K562 (cell line): ENCODE measurements around the gene CACNA1A. TPM values are rescaled to one million over a fixed set of nuclear protein-coding genes. Genes with fewer than 3 reads are reported as not detected.

Source experiments
- ATAC-seq: fragments of 200-7000 bp; cut with Tn5 transposase; 3 replicates; pipeline ENCODE4 v1.9.1; 2020; ENCODE audit warnings: moderate library complexity
- BruUV-seq: library from RNA; stranded (reverse); fragments of 400-500 nt; replicated peaks from 2 replicates; lab custom pipeline; 2021; lab: Mats Ljungman, UMichigan
- CTCF ChIA-PET: fragments of 300-600 bp; formaldehyde crosslinking; extraction: SDS; loops from one replicate; lab custom pipeline; 2021; ENCODE audit warnings: low intra/inter-chr PET ratio; lab: Yijun Ruan, JAX
- POLR2A ChIA-PET: fragments of 300-600, 350-650 bp; sonication (Branson Sonifier 250); formaldehyde crosslinking; extraction: SDS; loops from one replicate; lab custom pipeline; 2021; ENCODE audit warnings: antibody characterized with exemption, inconsistent platforms; lab: Yijun Ruan, JAX
- DNase-seq, 4 experiments: peaks; one replicate each; pipeline versions ENCODE4 v3.0.0 to v3.0.0-alpha.2; 2011 to 2018; ENCODE audit warnings: low spot score in 3 of 4, mixed read lengths in 3 of 4; ENCODE audit errors: extremely low read depth in 1 of 4
- FAIRE-seq: peaks from 2 replicates; lab custom pipeline; 2011; peaks lifted over from hg19 to GRCh38; lab: Jason Lieb, UNC
- H2AFZ ChIP-seq: 2 replicates; pipeline ENCODE4 v1.6.0; 2011; ENCODE audit warnings: low read depth, low read length, control low read depth, inconsistent platforms
- H3K27ac ChIP-seq: fragments of 200-600 bp; 3 replicates; pipeline ENCODE4 v1.8.0; 2011; ENCODE audit warnings: low read depth, mild to moderate bottlenecking, control low read depth, inconsistent platforms, low read length, moderate library complexity, mixed read lengths; ENCODE audit errors: extremely low read depth
- H3K27me3 ChIP-seq, 2 experiments: fragments of 300-600 bp in 1 of 2; 2 replicates in 1 of 2; 3 replicates in 1 of 2; pipeline versions ENCODE4 v1.6.0 to v1.8.0; 2011; ENCODE audit warnings: inconsistent platforms in 2 of 2, low read length in 2 of 2, mild to moderate bottlenecking in 1 of 2, mixed read lengths in 1 of 2, moderate library complexity in 1 of 2; ENCODE audit not compliant: control insufficient read depth in 2 of 2, insufficient read depth in 2 of 2
- H3K36me3 ChIP-seq: fragments of 300-600 bp; 3 replicates; pipeline ENCODE4 v1.8.0; 2011; ENCODE audit warnings: mild to moderate bottlenecking, low read length, inconsistent platforms; ENCODE audit not compliant: control insufficient read depth, insufficient read depth
- H3K4me1 ChIP-seq, 2 experiments: fragments of 200-600 bp in 1 of 2; replicated peaks in 1 of 2; 2 replicates in 1 of 2; 3 replicates in 1 of 2; pipeline versions ENCODE4 v1.5.1 to v1.8.0; 2011; ENCODE audit warnings: inconsistent platforms in 2 of 2, low read length in 2 of 2, mild to moderate bottlenecking in 1 of 2, mixed read lengths in 1 of 2, moderate library complexity in 1 of 2; ENCODE audit not compliant: control insufficient read depth in 2 of 2, insufficient read depth in 2 of 2
- H3K4me2 ChIP-seq: 2 replicates; pipeline ENCODE4 v1.6.1; 2011; ENCODE audit warnings: low read length, control low read depth, inconsistent platforms, mixed read lengths; ENCODE audit not compliant: insufficient read depth
- H3K4me3 ChIP-seq: fragments of 200-600 bp; sonication (generic), shearing (Covaris generic); 2 replicates; pipeline ENCODE4 v1.5.1; 2016; ENCODE audit warnings: control low read depth, inconsistent platforms
- H3K79me2 ChIP-seq: fragments of 200-600 bp; 3 replicates; pipeline ENCODE4 v1.8.0; 2011; ENCODE audit warnings: low read length, inconsistent platforms; ENCODE audit not compliant: control insufficient read depth, insufficient read depth
- H3K9ac ChIP-seq, 2 experiments: 2 replicates each; pipeline versions ENCODE4 v1.6.0 to v1.6.1; 2011; ENCODE audit warnings: low read depth in 2 of 2, low read length in 2 of 2, control low read depth in 1 of 2, inconsistent platforms in 1 of 2, mild to moderate bottlenecking in 1 of 2, mixed read lengths in 1 of 2; ENCODE audit not compliant: insufficient read depth in 1 of 2
- H3K9me1 ChIP-seq: one replicate; pipeline ENCODE4 v1.6.0; 2011; ENCODE audit warnings: inconsistent platforms, mild to moderate bottlenecking, low read length, moderate library complexity; ENCODE audit not compliant: control insufficient read depth, insufficient read depth
- H3K9me3 ChIP-seq: replicated peaks from 2 replicates; pipeline ENCODE4 v1.5.1; 2011; ENCODE audit warnings: low read depth, low read length, inconsistent platforms; ENCODE audit not compliant: control insufficient read depth, insufficient read depth
- H4K20me1 ChIP-seq: replicated peaks from 2 replicates; pipeline ENCODE4 v1.6.1; 2011; ENCODE audit warnings: low read length, inconsistent platforms, mixed read lengths; ENCODE audit not compliant: control insufficient read depth, insufficient read depth
- CBFA2T2 ChIP-seq: fragments of 450-650 bp; conservative IDR thresholded peaks from 2 replicates; pipeline ENCODE4 v1.6.1; 2017; ENCODE audit warnings: mild to moderate bottlenecking
- CBX8 ChIP-seq: fragments of 200-600 bp; sonication (generic); IDR thresholded peaks from 2 replicates; pipeline ENCODE4 v1.6.1; 2012; ENCODE audit warnings: borderline replicate concordance, mixed run types, low read depth, mild to moderate bottlenecking, moderate library complexity, mixed read lengths, low read length, control low read depth, inconsistent platforms; ENCODE audit not compliant: poor library complexity, severe bottlenecking; ENCODE audit errors: extremely low read depth
- FOS ChIP-seq: IDR thresholded peaks from 3 replicates; pipeline ENCODE4 v1.6.1; 2011; ENCODE audit not compliant: insufficient read length; ENCODE audit errors: extremely low read depth
- FOXJ2 ChIP-seq: fragments of 200-800 bp; sonication (Bioruptor generic); IDR thresholded peaks from 2 replicates; pipeline ENCODE4 v1.6.1; 2016; ENCODE audit warnings: missing genetic modification characterization, missing compliant biosample characterization
- FOXJ3 ChIP-seq: sonication (generic); formaldehyde crosslinking; IDR thresholded peaks from 2 replicates; pipeline ENCODE4 v1.4.0; 2020; ENCODE audit warnings: mild to moderate bottlenecking, missing genetic modification reagents
- FUS ChIP-seq: fragments of 200-400 bp; formaldehyde crosslinking; optimal IDR thresholded peaks from 2 replicates; pipeline ENCODE3; 2017; ENCODE audit warnings: low read depth, low read length
- HDAC3 ChIP-seq: fragments of 450-650 bp; IDR thresholded peaks from 2 replicates; pipeline ENCODE4 v1.6.1; 2018; ENCODE audit warnings: borderline replicate concordance, mild to moderate bottlenecking, moderate library complexity; ENCODE audit not compliant: partially characterized antibody
- HMBOX1 ChIP-seq: sonication (generic); IDR thresholded peaks from 2 replicates; pipeline ENCODE4 v1.6.1; 2016
- HNRNPLL ChIP-seq: fragments of 200-400 bp; formaldehyde crosslinking; IDR thresholded peaks from 2 replicates; pipeline ENCODE4 v1.6.1; 2017; ENCODE audit warnings: low read length, low read depth, mild to moderate bottlenecking; ENCODE audit not compliant: poor library complexity, severe bottlenecking
- IRF2 ChIP-seq: sonication (generic); formaldehyde crosslinking; IDR thresholded peaks from 2 replicates; pipeline ENCODE4 v1.8.1; 2022; ENCODE audit warnings: mild to moderate bottlenecking, missing genetic modification reagents
- KHSRP ChIP-seq: fragments of 450-650 bp; IDR thresholded peaks from 2 replicates; pipeline ENCODE4 v1.6.1; 2017
- L3MBTL2 ChIP-seq: fragments of 450-650 bp; IDR thresholded peaks from 2 replicates; pipeline ENCODE4 v1.6.1; 2016; ENCODE audit warnings: mild to moderate bottlenecking, moderate library complexity
- NR2C2 ChIP-seq, 2 experiments: fragments of 200-800 bp in 1 of 2; sonication (Bioruptor generic) in 1 of 2; sonication (generic) in 1 of 2; formaldehyde crosslinking in 1 of 2; IDR thresholded peaks; 2 replicates each; pipeline versions ENCODE4 v1.6.1 to v1.8.0; 2016 to 2022; ENCODE audit warnings: mild to moderate bottlenecking in 1 of 2, missing compliant biosample characterization in 1 of 2, missing genetic modification characterization in 1 of 2, missing genetic modification reagents in 1 of 2
- PHF21A ChIP-seq: fragments of 450-650 bp; IDR thresholded peaks from 2 replicates; pipeline ENCODE4 v1.6.1; 2017; ENCODE audit warnings: low read depth, borderline replicate concordance
- TAF7 ChIP-seq: fragments of 450-650 bp; IDR thresholded peaks from 2 replicates; pipeline ENCODE4 v1.6.1; 2016; ENCODE audit warnings: missing genetic modification characterization, missing compliant biosample characterization
- ZBTB43 ChIP-seq: sonication (generic); formaldehyde crosslinking; IDR thresholded peaks from 2 replicates; pipeline ENCODE4 v1.8.0; 2023; ENCODE audit warnings: mild to moderate bottlenecking, missing genetic modification reagents
- ZNF354B ChIP-seq: fragments of 250-450 bp; sonication (Bioruptor Pico); IDR thresholded peaks from 2 replicates; pipeline ENCODE4 v1.4.0; 2020
- ZNF57 ChIP-seq: fragments of 450-650 bp; formaldehyde crosslinking; IDR thresholded peaks from 2 replicates; pipeline ENCODE4 v1.4.0; 2020; ENCODE audit warnings: mild to moderate bottlenecking, moderate library complexity
- WGBS: fragments of 100-300 bp; shearing (Covaris generic); methylation state at CpG from one replicate; pipeline ENCODE4 v1.1.6; 2016; ENCODE audit warnings: low coverage, mixed read lengths; ENCODE audit not compliant: insufficient coverage; ENCODE audit errors: missing lambda C conversion rate; 5-methylcytosine and 5-hydroxymethylcytosine counted together
- in situ Hi-C: fragments of 300-500 bp; cut with MboI; formaldehyde crosslinking; loops from 4 replicates; pipeline ENCODE4 v1.15.0; 2018; ENCODE audit warnings: inconsistent platforms, mixed read lengths
- intact Hi-C: fragments of 100-400 bp; cut with micrococcal nuclease; formaldehyde crosslinking; loops from 2 replicates; pipeline ENCODE4 v1.14.2; 2022
- polyA plus RNA-seq, 8 experiments: library from polyadenylated mRNA; depleted of rRNA in 4 of 8; stranded (reverse) in 5 of 8; unstranded in 3 of 8; fragments of >200 nt; fragmentation: Nextera tagmentation in 2 of 8; fragmentation: Illumina TruSeq in 1 of 8; extraction: Ambion mirVana in 2 of 8; extraction: Trizol in 1 of 8; gene quantifications; 2 replicates each; pipeline versions ENCODE4 v1.2.1 to v1.2.3, GENCODE V29; 2011 to 2014; ENCODE audit warnings: inconsistent platforms in 1 of 8, missing spikeins in 1 of 8
- total RNA-seq, 7 experiments: library from RNA; depleted of rRNA in 6 of 7; stranded (reverse); fragments of >200 nt in 6 of 7; fragmentation: Illumina TruSeq in 2 of 7; extraction: Trizol in 2 of 7; gene quantifications; 2 replicates each; pipeline versions ENCODE4 v1.2.1 to v1.2.3, GENCODE V29; 2011 to 2021; ENCODE audit warnings: low replicate concordance in 1 of 7
- TF ChIP-seq, protein P1 (sequence below): fragments of 450-650 bp; IDR thresholded peaks from 2 replicates; pipeline ENCODE4 v1.6.1; 2016; ENCODE audit warnings: low read depth, mild to moderate bottlenecking, moderate library complexity

Gene CACNA1A
- total and polyA plus RNA-seq, 9 of the 15 experiments (the other 6 are each of a cell fraction or from before 2014, with no cell fraction given) = 0.03 to 0.20 (median 0.09) TPM; not detected in 1

DNA sequence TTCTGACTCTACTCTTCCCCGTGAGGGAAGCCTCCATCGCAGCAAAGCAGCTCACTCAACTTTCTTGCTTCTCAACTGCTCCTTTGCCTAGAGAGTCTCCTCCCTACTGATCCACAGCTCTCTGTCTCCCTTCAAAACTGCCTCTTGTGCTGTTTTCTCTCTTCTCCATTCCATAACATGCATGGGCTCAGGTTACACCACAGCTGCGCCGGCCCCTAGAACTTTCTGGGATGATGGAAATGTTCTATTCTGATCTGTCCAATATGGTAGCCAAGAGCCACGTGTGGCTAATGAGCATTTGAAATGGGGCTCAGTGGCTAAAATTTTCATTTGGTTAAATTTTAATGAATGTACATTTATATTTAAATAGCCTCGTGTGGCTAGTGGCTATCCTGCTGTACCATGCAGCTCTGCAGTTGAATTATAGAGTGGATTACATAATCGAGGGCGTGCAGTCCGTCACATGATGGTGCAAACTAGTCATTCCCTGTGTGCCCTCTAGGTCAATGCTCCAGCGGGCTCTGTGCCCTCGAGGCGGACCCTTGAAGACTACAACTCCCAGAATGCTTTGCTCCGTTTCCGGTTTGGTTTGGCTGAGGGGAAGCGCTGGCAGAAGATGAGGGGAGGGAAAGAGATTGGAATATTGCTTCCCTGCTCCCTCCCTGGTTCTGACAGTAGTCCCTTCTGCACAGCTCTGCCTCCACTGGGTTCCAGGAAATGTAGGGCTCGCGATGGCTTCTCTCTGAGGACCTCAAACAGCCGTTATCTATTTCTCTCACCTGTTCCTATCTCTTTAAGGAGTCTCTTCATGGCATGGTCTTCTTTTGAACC, 109.8 kb downstream of the CACNA1A start:
- Histone ChIP-seq H3K4me3 (no peak overlapping the region), H3K36me3 (no peaks in the 10 kb centered on the region), H4K20me1 (no peaks in the 10 kb centered on the region), H3K4me2 (peak overlapping the region; percentile 73), H3K27ac (peak overlapping the region; percentile 18; the same call in 1 of the 3 replicates), H2AFZ (peak overlapping the region; percentile 94), H3K79me2 (no peaks in the 10 kb centered on the region), H3K9me1 (no peaks in the 10 kb centered on the region), H3K9me3 (peaks cover 3% of the 10 kb centered on the region; the same call in 1 of the 2 replicates), H3K27me3 (no peaks in the 10 kb centered on the region; a peak in 1 of 5 replicates), H3K4me1 (peaks cover 9 to 27% of the 10 kb centered on the region in 2 experiments; a peak in 4 of 5 replicates), H3K9ac (no peak overlapping the region)
- ATAC-seq (peak; percentile 80), FAIRE-seq (peak; percentile 69), DNase-seq (peak; percentile 67 to 81 (median 74))
- in situ Hi-C loops (no loop called here), intact Hi-C loops (no loop called here)
- 20% methylated on average over 16 of the region's 18 CpGs for WGBS
- POLR2A ChIA-PET = no interaction called here
- no TSS peak for BruUV-seq
- CTCF ChIA-PET = no interaction called here
- no peak for TF ChIP-seq FOS
- no peak for TF ChIP-seq ZBTB43
- TF ChIP-seq KHSRP = no peak
- no peak for TF ChIP-seq HDAC3
- TF ChIP-seq L3MBTL2 = peak; percentile 56; the same call in 1 of the 2 replicates
- TF ChIP-seq ZNF57 (CRISPR knock-in tag) = no peak
- no peak for TF ChIP-seq NR2C2 (CRISPR knock-in tag; IDR thresholded peaks at IDR 0.05)
- 0 out of 2 replicates have a peak, but pooled peaks have one; percentile 14 for TF ChIP-seq NR2C2 (tag; IDR thresholded peaks at IDR 0.05)
- no peak for TF ChIP-seq PHF21A
- no peak for TF ChIP-seq HMBOX1
- TF ChIP-seq, protein P1, sequence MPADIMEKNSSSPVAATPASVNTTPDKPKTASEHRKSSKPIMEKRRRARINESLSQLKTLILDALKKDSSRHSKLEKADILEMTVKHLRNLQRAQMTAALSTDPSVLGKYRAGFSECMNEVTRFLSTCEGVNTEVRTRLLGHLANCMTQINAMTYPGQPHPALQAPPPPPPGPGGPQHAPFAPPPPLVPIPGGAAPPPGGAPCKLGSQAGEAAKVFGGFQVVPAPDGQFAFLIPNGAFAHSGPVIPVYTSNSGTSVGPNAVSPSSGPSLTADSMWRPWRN = no peak
- TF ChIP-seq FOXJ2 (tag) = no peak
- TF ChIP-seq CBX8 = no peak
- TF ChIP-seq IRF2 = no peak
- TF ChIP-seq FUS = no peak
- TF ChIP-seq FOXJ3 = no peak
- 0 out of 2 replicates have a peak, but pooled peaks have one; percentile 21 for TF ChIP-seq CBFA2T2
- TF ChIP-seq HNRNPLL = no peak
- no peak for TF ChIP-seq TAF7 (tag)
- no peak for TF ChIP-seq ZNF354B (CRISPR knock-in tag)
